ENCODE measurements around the gene TEX264.
"Not testable (repeated sequence)": the region's sequence is repeated elsewhere in the genome, so short reads cannot be mapped to it uniquely, and the experiment has no call there.

Gene TEX264

DNA sequence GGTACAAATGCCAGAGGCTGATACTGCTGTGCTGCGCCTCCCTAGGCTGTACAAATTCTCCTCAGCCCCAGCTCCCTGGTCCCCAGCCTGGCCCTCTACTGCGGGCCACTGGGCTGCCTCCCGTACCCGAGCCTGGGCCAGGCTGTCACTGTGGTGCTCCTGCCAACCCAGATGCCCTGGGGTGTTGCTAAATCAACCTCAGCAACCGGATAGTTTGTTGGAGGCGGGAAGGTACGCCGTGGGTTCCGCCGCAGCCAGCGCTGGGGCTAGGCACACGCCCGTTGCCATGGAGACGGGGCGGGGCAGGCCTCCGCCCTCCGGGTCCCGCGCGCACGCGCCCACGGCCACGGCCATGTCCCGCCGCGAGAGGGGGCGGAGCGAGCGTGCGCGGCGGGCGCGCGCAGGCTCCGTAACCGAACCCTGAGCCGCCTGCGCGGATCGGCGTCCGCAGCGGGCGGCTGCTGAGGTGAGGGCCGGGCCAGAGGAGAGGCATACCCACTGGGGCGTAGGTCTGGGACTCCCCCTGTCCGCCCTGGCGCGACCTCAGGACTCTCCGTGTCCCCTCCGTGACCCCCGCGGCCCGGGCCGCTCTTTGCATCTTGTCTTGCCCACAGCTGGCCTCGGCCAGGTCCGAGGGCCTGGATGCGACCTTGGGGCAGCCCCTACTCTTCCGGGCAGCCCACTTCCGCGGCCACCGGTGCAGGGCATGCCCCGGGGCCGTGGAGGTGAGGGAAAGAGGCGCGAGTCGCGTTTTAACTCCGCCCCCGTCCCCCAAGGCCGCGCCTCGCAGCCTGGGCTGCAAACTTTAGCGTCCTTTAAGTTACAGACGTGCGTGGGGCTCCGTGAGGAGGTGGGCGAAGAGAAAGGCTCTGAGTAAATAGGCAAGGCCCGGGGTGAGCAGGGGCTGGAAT is at the start of gene TEX264:
TEX264 (plus strand) TSS at position 430 of the 911 bp plus-strand sequence. CDS start 3,053 bp downstream, outside the sequence.
- DNase-seq: peak; percentile 92

DNA sequence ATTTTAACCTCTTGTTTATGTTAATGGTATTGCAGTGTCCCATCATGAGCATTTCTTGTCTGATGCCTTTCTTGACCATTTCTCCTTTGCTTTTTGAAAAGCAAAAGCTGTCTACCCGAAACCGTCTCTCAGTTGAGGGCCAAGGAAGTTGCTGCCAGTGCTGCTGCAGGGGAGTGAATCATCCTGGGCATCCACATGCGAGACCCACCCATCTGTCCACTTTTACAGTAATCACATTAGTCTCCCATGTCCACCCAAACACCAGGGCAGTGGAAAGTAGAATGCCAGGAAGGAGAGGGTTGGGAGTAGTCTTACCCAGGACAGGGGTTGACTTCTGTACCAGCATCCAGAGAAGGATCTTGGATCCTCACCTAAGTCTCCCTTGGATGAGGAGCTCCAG is 48.6 kb upstream of the TEX264 start:
- no peak for DNase-seq

DNA sequence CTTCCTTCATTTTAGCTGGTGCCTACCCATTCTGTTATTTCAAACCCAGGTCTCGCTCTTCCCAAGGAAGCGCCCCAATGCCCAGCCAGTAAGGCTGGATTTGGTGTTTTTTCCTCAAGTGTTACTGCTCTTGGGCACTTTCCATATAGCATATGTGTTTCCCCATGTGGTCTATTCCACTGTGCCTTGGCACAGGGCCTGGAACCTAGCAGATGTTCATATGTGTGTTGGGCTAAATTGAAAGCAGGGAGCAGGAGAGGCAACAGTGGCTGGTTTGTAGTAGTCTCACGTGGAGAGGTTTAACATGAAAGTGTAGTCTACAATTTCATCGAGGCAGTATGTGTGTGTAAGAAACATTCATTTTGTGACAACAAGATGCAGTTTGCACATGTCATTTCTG is 48.2 kb upstream of the TEX264 start:
- DNase-seq: peak; percentile 14

DNA sequence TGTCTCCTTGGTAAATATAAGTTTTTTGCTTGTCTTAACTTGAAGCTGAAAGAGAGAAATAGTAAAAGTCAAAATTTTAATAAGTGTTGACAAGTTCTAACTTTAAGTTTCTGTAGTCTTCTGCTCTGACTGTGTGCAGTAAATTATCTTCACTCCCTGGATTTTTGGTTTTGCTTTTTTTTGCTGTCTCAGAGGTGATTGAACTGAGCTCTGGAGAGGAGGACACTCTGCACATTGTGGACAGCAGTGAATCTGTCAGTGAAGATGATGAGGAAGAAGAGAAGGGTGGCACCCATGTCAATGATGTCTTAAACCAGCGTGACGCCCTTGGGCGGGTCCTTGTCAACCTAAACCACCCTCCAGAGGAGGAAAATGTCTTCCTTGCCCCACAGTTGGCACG is 40.5 kb upstream of the TEX264 start:
- no peak for DNase-seq

GRCh38 chr3:51637144-51637940 is 33.7 kb upstream of the TEX264 start:
- no peak for DNase-seq

- peak; percentile 84 for DNase-seq
These were observed 33.0 kb upstream of the TEX264 start for GRCh38 chr3:51637941-51638471.

DNA sequence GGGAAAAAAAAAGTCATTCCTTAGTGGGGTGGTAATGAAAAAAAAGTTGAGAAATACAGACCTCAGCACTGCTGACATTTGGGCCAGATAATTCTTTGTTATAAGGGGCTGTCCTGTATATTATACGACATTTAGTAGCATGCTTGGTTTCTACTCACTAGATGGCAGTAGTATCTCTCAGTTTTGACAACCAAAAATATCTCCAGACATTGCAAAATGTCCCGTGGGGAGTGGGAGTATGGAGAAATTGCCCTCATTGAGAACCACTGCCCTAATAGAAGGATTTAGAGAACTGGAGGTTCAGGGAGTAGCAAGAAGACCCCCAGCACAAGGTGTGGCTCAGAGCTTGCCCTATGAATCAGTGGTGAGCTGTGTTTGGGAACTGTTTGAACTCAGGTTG is 28.6 kb upstream of the TEX264 start:
- peak; percentile 46 for DNase-seq

GRCh38 chr3:51646091-51646490 is 25.0 kb upstream of the TEX264 start:
- DNase-seq: no peak

- DNase-seq: not testable (repeated sequence)
These were observed 18.9 kb upstream of the TEX264 start for GRCh38 chr3:51652103-51652502.

- not testable (repeated sequence) for DNase-seq
These were observed 17.6 kb upstream of the TEX264 start for GRCh38 chr3:51653409-51653808.

- no peak for DNase-seq
These were observed 13.8 kb upstream of the TEX264 start for GRCh38 chr3:51657234-51657633.

DNA sequence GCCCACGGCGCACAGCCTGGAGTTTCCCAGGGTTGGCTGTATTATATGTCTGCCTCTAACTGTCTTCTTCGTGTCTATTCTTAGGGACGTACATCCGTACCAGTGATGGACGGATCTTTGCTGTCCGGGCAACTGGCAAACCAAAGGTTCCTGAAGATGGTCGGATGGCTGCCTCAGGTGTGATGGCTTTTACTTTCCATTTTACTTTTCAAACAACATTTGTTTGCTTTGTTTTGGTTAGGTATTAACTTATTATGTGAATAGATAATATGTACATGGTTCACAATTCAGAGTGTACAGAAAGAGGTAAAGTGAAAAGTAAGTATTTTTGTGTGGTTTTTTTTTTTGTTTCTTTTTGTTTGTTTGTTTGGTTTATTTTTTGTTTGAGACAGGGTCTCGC is 11.1 kb upstream of the TEX264 start:
- DNase-seq: no peak

- DNase-seq: no peak
These were observed 8.6 kb upstream of the TEX264 start for GRCh38 chr3:51662456-51662855.

DNA sequence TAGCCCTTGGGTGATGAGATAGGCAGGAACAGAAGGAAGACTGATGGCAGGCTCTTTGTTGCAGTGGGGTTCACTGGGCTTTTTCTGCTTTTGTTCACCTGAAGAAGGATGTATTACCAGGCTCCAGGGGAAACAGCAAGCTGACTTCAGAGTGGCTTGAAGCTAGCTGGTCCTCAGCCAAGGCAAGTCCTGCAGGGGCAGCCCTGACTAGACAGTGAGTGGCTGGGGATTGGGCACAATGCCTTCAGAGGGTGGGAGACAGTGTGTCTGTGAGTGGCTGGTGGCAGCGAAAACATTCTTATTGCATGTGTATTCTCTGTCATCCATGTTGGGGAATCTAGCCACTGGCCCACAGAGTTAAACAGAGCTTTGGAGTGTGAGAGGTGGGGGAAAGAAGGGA is 2.3 kb upstream of the TEX264 start:
- DNase-seq: no peak

GRCh38 chr3:51669241-51670052 is 1.6 kb upstream of the TEX264 start:
- DNase-seq: peak; percentile 90

DNA sequence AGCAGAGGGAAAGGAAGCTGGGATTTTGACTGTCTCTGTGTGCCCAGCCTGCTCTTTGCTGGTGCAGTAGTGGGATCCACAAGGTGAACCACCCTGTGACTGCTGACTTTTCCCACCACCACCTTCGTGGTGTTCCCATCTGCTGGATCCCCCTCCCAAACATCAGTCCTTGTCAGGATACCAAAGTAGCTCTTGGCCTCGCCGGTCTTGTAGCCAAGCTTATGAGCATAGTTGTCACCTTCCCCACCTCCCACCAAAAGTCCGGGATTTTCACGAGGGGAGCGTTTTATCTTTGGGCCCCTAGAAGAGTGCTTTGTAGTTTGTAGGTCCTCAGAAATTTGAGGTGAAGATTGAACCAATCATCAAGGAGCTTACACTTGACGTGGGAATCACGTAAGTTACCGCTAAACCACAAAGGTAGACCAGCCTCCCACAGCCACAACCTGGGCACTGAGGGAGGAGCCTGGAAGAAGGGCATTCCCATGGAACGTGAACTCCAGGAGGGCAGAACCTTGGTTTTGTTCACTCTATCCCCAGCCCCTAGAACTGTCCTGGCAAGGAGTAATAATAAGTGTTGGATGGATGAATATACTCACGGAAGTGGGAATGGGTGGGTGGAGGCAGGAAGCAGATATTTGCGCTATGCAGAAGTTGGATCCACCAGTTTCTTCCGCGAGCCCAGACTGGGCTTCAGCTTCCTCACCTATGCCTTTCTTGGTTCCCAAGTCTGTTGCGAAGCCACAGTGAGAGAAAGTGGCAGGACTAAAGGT is 814 bp upstream of the TEX264 start:
- DNase-seq: no peak

DNA sequence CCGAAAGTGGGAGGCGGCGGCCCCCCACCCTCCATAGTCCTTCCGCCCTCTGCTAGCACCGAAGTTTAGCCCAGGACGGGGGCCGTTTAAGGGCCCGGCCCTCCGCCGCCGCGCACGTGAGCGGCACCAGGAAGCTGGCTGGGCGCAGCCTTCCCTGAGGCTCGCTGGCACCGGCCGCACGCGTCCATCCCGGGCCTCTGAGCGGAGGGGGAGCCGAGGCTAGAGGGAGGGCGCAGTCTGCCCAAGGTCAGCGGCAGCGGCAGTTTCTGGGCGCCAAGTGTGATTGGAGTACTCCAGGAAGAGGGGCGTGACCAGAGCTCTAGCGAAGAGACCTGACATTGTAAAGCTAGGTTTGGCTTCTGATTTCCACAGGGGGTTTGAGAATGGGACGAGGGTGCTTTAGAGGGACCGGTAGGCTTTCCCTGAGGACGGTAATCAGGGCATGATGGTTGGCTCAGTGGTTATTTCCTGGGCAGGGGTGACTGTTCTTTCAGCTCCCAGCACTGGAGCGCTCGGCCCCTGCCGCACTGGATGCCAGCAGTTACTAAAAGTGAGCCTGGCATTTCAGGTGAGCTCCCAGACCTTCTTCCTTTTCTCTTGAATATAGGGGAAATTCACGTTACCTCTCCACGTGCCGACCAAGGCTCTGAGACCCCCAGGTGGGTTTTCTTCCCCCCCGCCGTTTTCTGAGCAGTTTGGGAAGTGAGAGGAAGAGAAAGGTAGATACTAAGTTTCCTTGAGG is 853 bp downstream of the TEX264 start:
- peak; percentile 82 for DNase-seq

DNA sequence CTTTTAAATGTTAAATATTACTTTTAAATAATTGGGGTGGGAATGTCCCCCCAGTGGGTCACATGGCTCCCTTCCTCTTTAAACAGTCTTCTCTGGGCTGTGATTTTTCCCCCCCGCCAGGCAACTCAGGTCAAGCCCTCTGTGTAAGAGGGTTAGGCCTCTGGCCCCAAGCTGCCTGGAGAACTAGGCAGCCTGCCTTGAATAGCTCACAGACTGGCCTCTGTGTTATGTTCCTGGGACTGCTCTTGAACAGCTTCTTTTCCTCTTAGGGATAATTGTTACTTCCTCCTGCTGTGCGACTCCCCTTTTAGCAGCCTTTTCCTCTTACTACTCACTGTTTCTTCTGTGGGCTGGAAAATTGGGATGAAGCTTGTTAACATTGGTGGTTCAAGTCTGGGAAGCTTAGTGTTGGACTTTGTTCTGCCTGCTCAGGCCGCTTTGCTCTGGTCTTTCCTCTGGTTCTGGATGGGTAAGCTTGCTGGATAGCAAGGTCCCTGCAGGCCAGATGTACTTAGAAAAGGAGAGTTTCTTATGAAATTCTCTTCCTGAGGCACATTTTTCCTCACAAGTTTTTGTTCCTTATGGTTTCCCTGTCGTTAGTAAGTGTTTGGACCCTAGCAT is 2.2 kb downstream of the TEX264 start:
- DNase-seq: no peak

- DNase-seq: no peak
These were observed 3.0 kb downstream of the TEX264 start for GRCh38 chr3:51673802-51674654.

DNA sequence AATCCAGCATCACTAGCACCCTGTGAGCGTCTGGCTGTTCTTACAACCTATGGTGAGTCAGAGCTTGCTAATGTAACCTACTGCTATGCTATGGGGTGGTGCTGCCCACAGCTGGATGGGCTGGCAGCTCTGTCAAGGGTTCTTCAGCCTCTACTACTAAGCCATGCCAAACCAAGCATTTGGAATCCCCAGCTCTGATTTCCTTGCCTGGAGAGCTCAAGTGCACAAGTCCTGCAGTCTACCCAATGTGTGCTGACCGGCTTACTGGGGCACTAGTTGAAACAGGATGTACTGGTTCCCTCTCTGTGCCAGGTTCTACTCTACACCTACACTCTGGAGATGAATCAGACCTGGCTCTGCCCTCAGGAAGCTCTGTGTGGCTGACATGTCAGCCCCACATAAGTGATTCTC is 4.2 kb downstream of the TEX264 start:
- no peak for DNase-seq

All from hematopoietic multipotent progenitor cell treated with erythropoietin and hydrocortisone succinate and interleukin-3 and kit ligand, for 8 days (in vitro differentiated cells).